Activated CD4-positive, alpha-beta T cell treated with anti-CD3 and anti-CD28 coated beads, Interleukin-2, Interleukin-4, amounts not matched to agents 100 ng/mL and 50 ng/mL, durations not matched to agents 16 hours and 8 hours (primary cell): ENCODE measurements around the gene ZNF484.
"Not testable (repeated sequence)": the region's sequence is repeated elsewhere in the genome, so short reads cannot be mapped to it uniquely, and the experiment has no call there.

Experiments
- DNase-seq: peaks from one replicate; pipeline ENCODE4 v3.0.0-alpha.2; 2020; ENCODE audit warnings: low spot score

ZNF484 gene

DNA sequence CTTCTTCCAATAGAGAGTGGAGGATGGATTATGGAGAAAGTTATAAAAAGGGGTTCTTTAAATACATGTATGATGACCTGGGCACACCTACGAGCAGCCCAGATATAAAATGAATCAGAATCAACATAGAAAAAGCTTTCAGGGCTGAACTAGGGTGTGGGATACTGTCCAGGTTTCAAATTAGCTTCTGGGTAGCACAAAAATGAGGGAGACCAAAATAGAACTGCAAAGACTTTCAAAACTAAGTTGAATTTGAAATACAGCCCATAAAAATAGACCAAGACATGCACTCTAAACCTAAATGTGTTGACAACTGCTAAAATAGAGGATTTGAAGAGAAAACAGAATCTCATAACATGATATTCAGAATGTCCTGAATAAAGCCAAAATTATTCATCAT is 17.0 kb downstream of the ZNF484 start:
- DNase-seq: no peak

DNA sequence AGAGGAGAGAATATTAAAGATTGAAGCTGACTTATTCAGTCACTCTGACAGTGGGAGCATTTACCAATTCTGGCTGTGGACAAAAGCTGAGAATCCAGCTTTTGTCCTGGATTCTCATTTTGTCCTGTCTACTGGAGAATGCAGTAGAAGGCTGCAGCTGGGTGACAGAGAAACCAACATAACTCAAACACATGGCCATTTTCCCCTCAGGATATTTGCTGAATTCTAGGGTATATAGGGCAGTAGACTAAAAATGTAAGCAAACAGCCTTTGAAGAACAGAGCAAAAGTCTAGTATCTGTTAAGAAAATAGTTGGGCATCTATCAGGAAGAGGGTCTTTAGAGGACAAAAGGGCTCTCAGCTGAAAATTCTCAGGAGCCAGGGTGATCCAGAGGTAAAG is 20.6 kb downstream of the ZNF484 start:
- DNase-seq: no peak

DNA sequence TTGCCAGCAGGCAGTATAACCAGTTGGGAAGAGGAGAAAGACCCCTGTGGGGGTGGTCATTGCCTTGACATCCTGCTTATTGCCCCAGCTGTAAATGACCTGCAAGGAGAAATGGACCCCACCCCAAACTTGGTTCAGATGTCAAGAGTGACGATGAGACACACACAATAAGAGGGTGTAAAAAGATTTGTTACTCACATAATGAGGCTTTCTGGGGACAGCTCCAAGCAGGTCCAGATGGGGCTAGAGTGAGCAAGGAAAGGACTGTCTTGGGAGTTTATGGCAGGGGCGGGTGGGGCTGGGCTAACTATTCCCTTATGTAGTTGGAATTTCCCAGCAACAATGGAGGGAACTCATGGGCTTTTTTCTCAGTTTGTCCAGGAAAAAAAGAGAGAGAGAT is 24.1 kb downstream of the ZNF484 start:
- DNase-seq: no peak

DNA sequence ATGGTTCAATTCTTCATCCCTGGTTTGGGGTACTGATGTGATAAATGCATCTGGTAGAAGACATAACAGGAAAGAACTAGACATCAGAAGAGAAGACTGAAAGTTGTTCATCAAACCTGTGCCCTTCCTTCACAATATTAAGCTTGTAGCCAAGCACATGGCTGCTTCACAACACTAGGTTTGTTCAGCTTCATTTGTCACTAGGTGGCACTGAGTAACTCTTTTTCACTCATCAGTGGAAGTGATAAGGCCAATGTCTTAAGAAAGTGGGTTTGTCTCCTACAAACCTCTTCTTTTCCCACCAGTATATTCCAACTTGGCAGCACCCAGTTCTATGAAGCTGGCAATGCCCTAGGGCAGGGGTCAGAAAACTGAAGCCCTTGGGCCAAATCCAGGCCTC is 26.9 kb downstream of the ZNF484 start:
- DNase-seq: no peak

DNA sequence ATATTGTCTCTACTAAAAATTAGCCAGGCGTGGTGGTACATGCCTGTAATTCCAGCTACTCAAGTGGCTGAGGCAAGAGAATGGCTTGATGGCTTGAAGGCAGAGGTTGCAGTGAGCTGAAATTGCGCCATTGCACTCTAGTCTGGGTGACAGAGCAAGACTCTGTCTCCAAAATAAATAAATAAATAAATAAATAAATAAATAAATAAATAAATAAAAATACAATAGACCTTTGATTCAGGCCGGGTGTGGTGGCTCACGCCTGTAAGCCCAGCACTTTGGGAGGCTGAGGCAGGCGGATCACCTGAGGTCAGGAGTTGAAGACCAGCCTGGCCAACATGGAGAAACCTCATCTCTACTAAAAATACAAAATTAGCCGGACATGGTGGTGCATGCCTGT is 29.1 kb downstream of the ZNF484 start:
- not testable (repeated sequence) for DNase-seq

DNA sequence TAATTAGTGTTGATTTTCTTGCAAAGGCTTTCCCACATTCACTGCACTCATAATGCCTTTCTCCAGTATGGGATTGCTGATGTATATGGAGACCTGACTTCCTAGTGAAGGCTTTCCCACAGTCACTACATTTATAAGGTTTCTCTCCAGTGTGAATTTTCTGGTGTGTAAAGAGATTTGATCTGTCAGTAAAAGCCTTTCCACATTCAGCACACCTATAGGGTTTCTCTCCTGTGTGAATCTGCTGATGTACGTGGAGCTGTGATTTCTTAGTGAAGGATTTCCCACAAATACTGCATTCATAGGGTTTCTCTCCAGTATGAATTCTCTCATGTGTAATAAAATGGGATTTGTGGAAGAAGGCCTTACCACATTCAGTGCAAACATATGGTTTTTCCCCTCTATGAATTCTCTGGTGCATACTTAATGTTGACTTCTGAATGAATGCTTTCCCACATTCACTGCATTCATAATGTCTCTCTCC is 31.1 kb downstream of the ZNF484 start:
- no peak for DNase-seq

DNA sequence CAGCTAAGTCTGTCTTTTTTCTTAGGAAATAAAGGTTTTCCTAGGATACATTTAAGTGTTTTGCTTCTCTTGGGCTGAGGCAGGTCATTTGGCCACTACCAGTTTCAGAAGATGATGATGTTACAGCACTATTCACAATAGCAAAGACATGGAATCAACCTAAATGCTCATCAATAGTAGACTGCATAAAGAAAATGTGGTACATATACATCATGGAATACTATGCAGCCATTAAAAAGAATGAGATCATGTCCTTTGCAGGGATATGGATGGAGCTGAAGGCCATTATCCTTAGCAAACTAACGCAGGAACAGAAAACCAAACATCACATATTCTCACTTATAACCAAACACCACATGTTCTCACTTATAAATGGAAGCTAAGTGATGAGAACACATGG is 39.4 kb downstream of the ZNF484 start:
- not testable (repeated sequence) for DNase-seq

DNA sequence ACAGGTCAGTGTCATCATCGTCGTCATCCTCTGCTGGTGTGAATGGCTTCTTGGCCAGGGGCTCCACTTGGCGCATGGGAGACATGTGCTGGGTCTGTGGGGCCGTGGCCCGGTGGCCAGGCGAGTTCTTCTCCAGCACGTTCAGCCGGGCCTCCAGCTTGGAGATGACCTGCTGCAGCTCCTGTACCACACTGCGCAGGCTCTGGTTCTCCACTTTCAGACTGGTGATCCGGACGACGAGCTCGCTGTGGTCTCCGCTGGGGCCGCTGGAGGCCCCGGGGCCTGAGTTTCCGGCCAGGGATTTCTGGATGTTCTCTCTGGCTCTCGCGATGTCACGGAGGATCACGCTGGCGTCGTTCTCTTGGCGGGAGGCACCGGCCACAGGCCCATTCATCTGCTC is 40.6 kb downstream of the ZNF484 start:
- no peak for DNase-seq

DNA sequence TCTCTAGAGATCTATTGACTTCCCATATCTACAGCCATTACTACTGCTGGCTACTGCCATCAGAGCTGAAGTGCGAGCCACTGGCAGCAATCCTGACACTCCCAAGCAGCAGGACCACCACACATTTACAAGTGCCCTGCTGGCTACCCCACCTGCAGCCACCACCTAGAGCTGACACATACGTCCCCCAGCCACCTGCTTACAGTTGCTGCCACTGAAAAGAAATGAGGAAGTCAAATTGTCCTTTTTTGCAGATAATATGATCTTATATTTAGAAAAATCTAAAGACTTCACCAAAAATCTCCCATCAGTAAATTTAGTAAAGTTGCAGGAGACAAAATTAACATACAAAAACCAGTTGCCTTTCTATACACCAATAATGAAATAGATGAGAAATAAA is 48.4 kb downstream of the ZNF484 start:
- DNase-seq: no peak

DNA sequence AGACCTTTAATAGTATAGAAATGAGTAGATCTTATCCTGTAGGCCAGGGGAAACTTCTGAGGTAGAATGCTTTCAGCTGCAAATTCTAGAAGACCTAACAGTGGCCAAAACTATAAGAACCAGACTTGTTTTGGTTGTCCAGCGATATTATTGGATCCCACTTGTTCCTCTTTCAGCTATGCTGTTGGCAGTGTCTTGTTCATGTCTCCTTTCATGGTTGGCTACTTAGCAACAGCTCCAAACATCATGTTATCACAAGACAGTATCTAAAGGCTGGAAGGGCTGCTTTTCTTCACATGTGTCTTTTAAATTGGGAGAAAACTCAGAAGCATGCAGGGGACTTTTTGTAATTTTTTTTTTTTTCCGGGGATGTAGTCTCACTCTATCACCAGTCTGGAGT is 52.8 kb downstream of the ZNF484 start:
- DNase-seq: not testable (repeated sequence)

DNA sequence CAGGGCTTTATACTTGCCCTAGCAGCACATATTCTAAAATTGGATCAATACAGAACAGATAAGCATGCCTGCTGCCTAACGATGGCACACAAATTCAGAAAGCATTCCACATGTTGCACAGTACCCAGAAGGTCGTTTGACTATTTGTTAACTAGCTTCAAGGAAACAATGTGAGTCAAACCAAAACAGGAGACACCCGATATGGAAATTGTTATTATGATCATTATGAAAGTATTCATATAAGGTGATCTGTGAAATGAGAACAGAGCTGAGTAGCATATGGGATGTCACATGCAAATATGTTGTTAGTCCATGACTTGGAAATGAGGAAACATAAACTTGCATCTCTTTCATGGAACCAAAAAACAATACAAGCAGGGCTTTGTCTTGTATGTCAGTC is 56.9 kb downstream of the ZNF484 start:
- DNase-seq: peak; percentile 50

DNA sequence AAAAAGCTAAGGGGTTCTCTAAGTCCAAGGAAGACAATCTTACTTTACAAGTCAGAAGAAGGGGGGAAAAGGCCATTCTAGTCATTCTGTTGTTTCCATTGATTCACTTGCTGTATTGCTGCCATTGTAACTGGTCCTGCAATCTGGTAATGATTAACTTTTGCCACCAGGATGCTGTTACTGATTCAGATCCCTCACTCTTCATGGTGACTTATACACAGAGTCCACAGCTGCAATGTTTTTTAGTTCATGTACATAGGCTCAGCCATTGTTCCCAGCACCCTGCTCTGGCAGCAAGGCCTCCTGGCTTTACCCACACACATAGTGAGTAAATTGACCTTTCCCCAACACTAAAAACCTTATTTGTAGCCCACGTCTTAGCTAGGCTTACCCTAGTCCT is 57.9 kb downstream of the ZNF484 start:
- not testable (repeated sequence) for DNase-seq

DNA sequence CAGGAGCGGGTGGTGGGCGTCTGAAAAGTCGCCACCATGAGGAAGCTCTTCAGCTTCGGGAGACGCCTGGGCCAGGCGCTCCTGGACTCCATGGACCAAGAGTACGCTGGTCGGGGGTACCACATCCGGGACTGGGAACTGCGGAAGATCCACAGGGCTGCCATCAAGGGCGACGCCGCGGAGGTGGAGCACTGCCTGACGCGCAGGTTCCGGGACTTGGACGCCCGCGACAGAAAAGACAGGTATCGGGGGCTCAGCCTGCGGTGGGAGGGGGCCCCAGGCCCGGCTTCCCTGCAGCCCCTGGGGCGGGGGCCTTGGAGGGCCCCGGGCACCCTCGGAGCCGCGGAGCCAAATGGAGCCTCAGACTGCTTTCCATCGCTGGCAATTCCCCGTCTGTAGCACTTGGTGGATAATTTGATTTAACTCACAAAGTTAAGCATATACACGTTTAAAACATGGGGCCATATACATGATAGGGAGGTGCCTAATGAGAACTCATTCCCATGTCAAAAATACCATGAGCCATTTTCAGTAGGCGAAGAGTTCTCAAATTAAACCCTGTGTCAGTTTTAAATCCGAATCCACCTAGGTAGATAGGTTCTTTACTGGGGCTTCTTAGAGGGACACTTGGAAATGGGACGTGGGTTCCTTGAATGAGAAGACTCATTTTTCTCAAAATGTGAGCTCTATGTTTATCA is 68.1 kb downstream of the ZNF484 start:
- DNase-seq: not testable (repeated sequence)

DNA sequence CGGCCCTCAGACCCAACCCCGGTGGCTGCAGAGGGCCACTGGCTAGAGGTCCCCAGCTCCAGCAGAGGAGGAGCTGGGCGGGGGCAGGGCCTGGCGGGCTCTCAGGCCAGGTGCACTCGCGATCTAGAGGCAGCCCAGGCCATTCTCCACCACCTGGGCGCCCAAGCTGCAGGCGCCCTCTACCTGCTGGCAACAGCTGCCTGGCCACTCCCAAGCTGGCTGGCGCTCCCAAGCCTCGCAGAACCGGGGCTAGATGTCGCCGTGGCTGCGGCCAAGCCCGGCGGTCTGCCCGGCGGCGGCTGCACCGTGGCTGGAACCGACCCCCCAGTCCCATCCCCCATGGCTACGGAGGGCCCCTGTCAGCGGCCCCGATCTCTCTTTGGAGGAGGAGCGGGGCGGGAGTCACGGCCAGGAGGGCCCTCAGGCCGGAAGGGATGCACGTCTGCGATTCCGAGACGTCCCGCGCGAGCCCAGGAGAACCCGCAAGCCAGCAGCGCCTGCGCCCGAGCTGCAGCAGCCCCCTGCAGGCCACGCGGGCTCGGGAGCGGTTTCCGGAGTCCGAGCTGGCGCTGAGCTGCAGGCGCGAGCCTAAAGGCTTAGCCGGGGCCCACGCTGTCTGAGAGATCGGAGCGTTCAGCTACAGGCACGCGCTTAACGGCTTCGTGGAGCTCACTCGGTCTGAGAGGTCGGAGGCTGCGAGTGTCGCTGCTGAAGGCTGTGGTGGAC is 68.9 kb downstream of the ZNF484 start:
- DNase-seq: peak; percentile 23

DNA sequence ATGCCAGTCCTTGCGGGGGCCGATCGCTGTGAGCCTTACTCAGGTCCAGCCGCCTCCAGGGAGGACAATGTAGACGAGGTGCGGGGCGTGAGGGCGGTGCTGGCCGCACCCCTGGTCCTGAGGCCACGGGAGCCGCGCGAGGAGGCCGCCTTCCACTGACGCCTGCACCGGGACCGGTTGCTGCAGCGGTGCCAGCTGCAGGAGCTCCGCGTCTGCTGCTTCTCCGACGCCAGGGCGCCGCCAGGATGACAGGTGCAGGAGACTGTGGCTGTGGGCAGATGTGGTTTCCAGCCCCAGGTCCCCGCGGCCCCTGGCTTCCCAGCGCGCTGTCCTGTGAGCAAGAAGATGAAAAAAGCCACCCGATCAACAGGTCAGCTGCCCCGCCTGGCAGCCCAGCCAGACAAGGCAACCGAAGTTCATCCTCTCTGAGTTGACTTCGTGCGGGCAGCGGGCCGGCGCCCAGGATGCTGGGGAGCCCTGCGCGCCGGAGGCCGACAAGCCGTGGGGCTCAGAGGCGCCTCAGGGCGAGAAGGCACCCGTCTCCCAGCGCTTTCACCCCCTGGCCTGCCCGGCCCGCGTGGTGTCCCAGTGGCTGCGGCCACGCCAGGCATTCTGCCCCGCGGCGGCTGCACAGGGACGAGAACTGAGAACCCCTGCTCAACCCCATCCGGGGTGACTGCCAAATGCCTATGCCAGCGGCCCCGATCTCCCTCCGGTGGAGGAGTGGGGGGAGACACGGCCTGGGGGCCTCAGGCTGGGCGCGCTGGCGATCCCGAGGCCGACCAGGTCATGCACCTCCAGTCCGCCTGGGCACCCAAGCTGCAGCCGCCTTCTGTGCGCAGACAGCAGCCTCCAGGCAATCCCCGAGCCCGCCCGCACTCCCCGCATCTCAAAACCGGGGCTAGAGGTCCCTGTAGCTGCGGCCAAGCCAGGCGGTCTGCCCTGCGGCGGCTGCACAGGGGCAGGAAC is 69.8 kb downstream of the ZNF484 start:
- DNase-seq: no peak

DNA sequence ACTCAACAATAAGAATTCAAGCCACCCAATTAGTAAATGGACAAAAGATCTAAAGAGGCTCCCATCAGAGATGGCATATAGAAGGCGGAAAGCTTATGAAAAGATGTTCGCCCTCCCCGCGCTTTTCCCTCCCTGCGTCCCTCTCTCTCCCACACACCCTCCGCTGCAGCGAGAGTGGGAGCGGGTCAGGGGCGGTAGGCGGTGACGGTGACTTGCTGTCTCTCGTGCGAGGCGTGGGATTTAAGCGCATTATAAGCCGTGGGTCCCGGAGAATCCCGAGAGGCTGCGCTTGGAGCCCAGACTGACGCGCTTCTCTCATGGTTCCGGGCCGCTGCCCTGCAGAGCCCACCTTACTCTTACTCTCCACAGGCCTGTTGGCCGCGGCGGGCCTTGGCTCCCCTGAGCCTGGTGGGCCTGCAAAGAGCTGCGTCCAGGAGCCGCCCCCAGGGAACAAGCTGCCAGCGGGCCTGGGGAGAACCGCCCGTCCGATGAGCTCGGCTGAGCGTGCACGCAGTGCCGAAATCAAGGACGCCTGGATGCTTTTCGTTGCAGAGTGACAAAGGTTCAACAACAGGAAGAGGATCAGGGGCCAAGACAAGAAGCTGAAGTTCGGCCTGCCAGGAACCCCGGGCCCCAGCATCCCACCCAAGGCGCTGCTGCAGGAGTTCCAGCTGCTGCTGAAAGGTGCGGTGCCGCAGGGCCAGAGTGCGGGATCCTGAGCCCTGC is 70.6 kb downstream of the ZNF484 start:
- DNase-seq: no peak

DNA sequence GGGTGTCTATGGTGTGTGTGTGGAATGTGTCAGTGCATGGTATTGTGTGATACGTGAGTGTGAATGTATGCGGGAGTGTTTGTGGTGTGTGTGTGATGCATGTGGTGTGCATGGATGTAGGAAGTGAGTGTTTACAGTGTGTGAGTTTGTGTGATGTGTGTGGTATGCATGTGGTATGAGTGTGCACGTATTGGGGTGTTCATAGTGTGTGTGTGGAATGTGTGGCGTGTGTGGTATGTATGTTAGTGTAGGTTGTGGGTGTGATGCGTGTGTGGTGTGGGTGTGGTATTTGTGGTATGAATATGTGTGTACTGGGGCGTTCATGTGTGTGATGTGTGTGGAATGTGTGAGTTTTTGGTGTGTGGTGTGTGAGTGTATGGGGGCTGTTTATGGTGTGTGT is 73.1 kb downstream of the ZNF484 start:
- no peak for DNase-seq

DNA sequence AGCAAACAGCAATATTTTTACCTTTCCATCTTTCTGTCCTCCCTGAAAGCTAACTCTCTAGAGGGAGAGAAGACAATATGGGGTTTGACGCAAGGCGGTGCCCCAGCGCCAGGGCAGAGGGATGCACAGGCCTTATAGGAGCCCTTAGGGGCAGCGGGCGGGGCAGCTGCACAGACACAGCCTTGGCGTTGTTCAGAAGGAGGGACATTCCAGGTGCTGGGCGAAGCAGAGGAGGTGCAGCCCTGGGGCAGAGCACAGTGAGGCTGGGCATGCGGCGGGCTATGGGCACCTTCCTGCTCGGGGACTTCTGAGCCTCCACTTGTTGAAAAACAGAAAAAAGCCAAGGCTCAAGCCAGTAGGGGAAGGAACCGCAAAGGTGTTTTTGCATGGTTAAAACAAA is 79.5 kb downstream of the ZNF484 start:
- no peak for DNase-seq

DNA sequence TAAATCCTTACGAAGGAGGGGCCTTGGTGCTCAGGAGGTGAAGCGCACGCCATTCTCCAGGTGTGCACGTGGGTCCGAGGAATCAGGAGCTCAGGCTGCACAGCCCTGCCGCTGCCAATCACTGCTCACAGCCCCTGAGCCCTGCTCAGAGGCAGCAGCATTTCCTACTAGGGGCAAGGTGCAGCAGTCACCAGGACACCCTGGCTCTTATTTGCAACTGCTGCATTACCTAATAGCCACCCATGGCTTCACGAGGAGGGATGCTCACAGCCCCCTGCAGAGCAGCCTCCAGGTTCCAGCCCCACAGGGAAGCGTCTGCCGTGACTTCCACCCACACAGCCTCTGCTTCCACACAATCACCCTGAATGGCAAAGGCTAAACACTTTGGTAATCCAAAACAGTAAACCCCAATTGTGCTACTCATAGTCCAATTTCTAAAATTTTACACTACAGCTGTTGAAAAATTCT is 81.5 kb downstream of the ZNF484 start:
- DNase-seq: not testable (repeated sequence)

DNA sequence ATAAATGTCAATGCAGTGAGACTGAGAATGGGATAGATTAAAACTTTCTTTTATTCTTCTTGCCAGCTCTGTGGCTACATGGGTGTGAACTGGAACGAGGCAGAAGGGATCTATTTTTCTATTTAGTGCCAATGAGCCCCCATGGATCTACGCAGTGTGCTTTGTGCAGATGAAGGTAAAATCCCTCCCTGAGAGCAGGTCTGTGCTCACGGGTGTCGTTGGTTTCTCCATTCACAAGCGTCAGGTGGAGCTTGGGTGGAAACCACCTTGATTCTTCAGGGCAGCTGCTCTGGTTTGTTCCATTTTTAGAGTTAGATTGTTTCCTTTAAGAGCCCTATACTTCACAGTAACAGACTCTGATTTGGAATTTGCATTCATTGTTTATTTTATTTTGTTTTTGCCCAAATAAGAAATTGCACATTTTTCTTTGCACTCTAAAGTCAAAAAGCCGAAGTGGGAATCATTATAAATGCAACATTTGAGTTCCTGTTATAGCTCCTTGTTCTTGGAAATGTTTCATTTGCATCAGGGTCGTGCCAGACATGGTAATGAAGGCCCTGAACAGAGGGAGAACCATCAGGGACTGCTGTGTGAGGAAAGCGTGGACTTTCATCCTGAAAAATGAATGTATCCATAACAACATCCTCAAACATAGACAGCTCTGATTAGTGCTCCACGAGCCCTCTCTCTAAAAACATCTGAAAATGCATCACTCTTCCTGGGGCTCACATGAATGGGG is 82.1 kb downstream of the ZNF484 start:
- no peak for DNase-seq
